B cell (primary cell): ENCODE measurements around the gene SDSL.

Source experiments
- EZH2 ChIP-seq: IDR thresholded peaks from 2 replicates; pipeline ENCODE4 v1.6.1; 2012; ENCODE audit warnings: borderline replicate concordance, low read depth, mild to moderate bottlenecking, moderate library complexity, low read length; ENCODE audit not compliant: insufficient read depth, poor library complexity, severe bottlenecking
- TF ChIP-seq, protein P1 (sequence below): fragments of 200-600 bp; IDR thresholded peaks from one replicate; pipeline ENCODE4 v1.8.0; 2022; ENCODE audit warnings: antibody characterized with exemption, mild to moderate bottlenecking

DNA sequence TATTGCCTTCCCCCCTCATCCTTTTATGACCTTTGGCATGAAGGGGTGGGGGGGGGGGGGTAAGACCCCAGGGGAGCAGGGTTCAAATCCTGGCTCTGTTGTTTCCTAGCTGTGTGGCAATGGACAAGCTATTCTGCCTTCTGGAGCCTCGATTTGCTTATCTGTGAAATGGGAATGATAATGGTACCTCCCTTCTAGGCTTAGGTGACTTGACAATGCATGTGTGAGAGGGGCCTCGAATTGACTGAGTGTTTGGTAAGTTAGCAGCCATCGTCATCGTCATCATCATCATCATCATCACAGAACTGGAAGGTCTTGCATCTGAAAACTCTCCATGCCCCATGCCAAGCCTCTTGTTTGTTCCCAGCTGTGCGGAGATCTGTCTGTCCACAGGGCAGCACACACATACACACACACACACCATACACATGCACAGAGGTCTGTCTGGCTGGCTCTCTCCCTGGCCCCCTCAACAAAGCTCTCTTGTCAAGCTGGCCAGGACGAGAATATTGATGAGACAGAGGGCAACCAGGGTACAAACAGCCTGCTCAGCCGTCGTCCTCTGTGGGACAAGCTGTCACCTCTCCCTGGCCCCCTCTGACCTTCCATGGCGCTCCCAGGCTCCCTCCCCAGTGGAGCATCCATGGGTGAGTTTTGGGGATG, 12.6 kb upstream of the SDSL start:
- TF ChIP-seq, protein P1, sequence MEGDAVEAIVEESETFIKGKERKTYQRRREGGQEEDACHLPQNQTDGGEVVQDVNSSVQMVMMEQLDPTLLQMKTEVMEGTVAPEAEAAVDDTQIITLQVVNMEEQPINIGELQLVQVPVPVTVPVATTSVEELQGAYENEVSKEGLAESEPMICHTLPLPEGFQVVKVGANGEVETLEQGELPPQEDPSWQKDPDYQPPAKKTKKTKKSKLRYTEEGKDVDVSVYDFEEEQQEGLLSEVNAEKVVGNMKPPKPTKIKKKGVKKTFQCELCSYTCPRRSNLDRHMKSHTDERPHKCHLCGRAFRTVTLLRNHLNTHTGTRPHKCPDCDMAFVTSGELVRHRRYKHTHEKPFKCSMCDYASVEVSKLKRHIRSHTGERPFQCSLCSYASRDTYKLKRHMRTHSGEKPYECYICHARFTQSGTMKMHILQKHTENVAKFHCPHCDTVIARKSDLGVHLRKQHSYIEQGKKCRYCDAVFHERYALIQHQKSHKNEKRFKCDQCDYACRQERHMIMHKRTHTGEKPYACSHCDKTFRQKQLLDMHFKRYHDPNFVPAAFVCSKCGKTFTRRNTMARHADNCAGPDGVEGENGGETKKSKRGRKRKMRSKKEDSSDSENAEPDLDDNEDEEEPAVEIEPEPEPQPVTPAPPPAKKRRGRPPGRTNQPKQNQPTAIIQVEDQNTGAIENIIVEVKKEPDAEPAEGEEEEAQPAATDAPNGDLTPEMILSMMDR = no peak
- no peak for TF ChIP-seq EZH2
